Measurements from ENCODE around the gene ICAM3.
"Not testable (repeated sequence)": the region's sequence is repeated elsewhere in the genome, so short reads cannot be mapped to it uniquely, and the experiment has no call there.

ICAM3 gene, protein sequence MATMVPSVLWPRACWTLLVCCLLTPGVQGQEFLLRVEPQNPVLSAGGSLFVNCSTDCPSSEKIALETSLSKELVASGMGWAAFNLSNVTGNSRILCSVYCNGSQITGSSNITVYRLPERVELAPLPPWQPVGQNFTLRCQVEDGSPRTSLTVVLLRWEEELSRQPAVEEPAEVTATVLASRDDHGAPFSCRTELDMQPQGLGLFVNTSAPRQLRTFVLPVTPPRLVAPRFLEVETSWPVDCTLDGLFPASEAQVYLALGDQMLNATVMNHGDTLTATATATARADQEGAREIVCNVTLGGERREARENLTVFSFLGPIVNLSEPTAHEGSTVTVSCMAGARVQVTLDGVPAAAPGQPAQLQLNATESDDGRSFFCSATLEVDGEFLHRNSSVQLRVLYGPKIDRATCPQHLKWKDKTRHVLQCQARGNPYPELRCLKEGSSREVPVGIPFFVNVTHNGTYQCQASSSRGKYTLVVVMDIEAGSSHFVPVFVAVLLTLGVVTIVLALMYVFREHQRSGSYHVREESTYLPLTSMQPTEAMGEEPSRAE

DNA sequence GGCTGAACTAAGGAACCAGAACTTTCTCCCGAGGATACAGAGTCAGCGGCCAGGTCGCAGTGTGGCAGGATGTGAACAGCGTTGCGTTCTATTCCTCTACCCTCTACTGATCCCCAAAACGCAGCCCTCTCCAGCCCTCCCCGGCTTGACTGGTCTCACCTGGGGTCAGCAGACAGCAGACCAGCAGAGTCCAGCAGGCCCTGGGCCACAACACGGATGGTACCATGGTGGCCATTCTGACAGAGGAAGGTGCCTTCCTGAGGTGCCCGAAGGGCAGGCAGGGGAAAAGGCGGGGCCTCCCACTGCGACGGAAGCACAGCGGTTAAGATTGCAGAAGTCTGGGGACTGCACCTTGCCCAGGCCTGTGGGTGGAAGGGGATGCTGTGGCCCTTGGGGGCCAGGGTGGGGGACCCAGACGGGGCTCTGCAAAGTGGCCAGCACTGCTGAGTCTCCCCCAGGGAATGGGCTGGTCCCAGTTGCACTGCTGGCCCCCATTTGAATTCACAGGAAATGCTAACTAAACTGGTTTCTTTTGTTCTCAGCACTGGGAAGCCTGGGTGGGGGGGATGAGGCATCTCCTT is at the start of gene ICAM3:
Gene ICAM3 (minus strand): TSS at position 245 of the 581 bp plus-strand sequence. CDS start 10 bp downstream, at position 235.
- no peak within 1 kb of the TSS for H3K27ac ChIP-seq (ENCODE audit: low read length)
- H3K9ac ChIP-seq (ENCODE audit: low read length in 2 of 2) = no peak within 1 kb of the TSS
- H3K4me3 ChIP-seq (ENCODE audit: low read length in 2 of 2) = no peak within 1 kb of the TSS

DNA sequence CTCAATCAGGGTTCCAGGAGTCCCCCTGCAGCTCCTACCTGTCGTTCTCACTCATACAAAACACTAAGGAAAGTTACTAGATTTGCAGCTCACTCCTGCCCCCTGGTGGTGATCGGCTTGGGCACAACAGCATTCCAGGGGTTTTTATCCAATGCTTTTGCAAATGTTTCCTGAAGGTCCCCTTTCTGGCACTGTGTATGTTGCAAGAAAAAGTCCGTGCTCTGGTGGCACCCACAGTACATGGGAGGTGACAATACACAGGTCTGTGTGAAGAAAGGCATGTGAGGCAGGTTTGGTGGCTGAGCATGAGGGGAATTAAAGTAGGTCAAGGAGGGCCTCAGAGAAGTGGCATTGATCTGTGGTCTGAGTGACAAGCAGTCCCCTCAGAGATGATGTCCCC is 49.5 kb upstream of the ICAM3 start:
- Histone ChIP-seq H3K4me3 (ENCODE audit: low read length in 2 of 2) (no peak overlapping the region), H3K27me3 (ENCODE audit: control insufficient read depth in 1 of 2, insufficient read depth in 2 of 2, low read length in 2 of 2) (peaks cover 0 to 2% of the 10 kb centered on the region in 2 donors), H3K27ac (ENCODE audit: low read length) (no peak overlapping the region), H3K9ac (ENCODE audit: low read length in 2 of 2) (no peak overlapping the region), H3K36me3 (ENCODE audit: control insufficient read depth in 2 of 2, insufficient read depth in 2 of 2, low read length in 2 of 2) (peaks cover 7 to 19% of the 10 kb centered on the region in 2 donors), H3K9me3 (ENCODE audit: control insufficient read depth in 2 of 2, low read length in 2 of 2) (no peaks in the 10 kb centered on the region), H3K4me1 (ENCODE audit: control insufficient read depth, insufficient read depth, low read length) (no peaks in the 10 kb centered on the region)

More for the DNA sequence above, at the start of gene ICAM3:
- no peaks in the 10 kb centered on the region for H3K36me3 ChIP-seq (ENCODE audit: control insufficient read depth in 2 of 2, insufficient read depth in 2 of 2, low read length in 2 of 2)
- no peaks in the 10 kb centered on the region for H3K27me3 ChIP-seq (ENCODE audit: control insufficient read depth in 1 of 2, insufficient read depth in 2 of 2, low read length in 2 of 2)
- H3K4me1 ChIP-seq (ENCODE audit: control insufficient read depth, insufficient read depth, low read length) = peaks cover 8% of the 10 kb centered on the region
- no peaks in the 10 kb centered on the region for H3K9me3 ChIP-seq (ENCODE audit: control insufficient read depth in 2 of 2, low read length in 2 of 2)

DNA sequence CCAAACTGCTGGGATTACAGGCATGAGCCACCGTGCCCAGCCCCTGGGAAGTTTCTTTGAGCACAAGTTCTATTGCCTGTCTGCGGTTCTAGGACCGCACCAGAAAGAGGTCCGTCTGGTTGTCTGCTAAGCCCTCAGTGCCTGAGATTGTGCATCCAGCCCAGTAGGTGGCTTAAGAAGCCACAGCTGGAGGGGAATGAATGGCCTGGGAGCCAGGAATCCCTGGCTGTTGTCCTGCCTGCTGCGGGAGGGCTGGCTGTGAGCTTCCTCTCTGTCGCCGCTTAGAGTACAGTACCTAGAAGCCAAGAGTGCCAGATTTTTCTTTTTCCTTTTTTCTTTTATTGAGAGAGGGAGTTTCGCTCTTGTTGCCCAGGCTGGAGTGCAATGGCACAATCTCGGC is 45.2 kb upstream of the ICAM3 start:
- no peaks in the 10 kb centered on the region for H3K36me3 ChIP-seq (ENCODE audit: control insufficient read depth in 2 of 2, insufficient read depth in 2 of 2, low read length in 2 of 2)
- peaks cover 10% of the 10 kb centered on the region for H3K4me1 ChIP-seq (ENCODE audit: control insufficient read depth, insufficient read depth, low read length)
- H3K9ac ChIP-seq (ENCODE audit: low read length in 2 of 2) = no peak overlapping the region
- no peak overlapping the region for H3K27ac ChIP-seq (ENCODE audit: low read length)
- H3K9me3 ChIP-seq (ENCODE audit: control insufficient read depth in 2 of 2, low read length in 2 of 2) = no peaks in the 10 kb centered on the region
- H3K27me3 ChIP-seq (ENCODE audit: control insufficient read depth in 1 of 2, insufficient read depth in 2 of 2, low read length in 2 of 2) = peaks cover 0 to 2% of the 10 kb centered on the region in 2 donors
- H3K4me3 ChIP-seq (ENCODE audit: low read length in 2 of 2) = no peak overlapping the region

DNA sequence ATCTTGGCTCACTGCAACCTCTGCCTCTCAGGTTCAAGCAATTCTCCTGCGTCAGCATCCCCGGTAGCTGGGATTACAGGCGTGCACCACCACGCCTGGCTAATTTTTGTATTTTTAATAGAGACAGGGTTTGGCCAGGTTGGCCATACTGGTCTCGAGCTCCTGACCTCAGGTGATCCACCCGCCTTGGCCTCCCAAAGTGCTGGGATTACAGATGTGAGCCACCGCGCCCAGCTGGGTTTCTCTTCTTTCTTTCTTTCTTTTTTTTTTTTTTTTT is 43.7 kb upstream of the ICAM3 start:
- not testable (repeated sequence) for H3K27ac ChIP-seq (ENCODE audit: low read length); H3K9me3 ChIP-seq (ENCODE audit: control insufficient read depth in 2 of 2, low read length in 2 of 2); H3K4me3 ChIP-seq (ENCODE audit: low read length in 2 of 2); H3K36me3 ChIP-seq (ENCODE audit: control insufficient read depth in 2 of 2, insufficient read depth in 2 of 2, low read length in 2 of 2); H3K9ac ChIP-seq (ENCODE audit: low read length in 2 of 2); H3K27me3 ChIP-seq (ENCODE audit: control insufficient read depth in 1 of 2, insufficient read depth in 2 of 2, low read length in 2 of 2)
- peaks cover 12% of the 10 kb centered on the region for H3K4me1 ChIP-seq (ENCODE audit: control insufficient read depth, insufficient read depth, low read length)

DNA sequence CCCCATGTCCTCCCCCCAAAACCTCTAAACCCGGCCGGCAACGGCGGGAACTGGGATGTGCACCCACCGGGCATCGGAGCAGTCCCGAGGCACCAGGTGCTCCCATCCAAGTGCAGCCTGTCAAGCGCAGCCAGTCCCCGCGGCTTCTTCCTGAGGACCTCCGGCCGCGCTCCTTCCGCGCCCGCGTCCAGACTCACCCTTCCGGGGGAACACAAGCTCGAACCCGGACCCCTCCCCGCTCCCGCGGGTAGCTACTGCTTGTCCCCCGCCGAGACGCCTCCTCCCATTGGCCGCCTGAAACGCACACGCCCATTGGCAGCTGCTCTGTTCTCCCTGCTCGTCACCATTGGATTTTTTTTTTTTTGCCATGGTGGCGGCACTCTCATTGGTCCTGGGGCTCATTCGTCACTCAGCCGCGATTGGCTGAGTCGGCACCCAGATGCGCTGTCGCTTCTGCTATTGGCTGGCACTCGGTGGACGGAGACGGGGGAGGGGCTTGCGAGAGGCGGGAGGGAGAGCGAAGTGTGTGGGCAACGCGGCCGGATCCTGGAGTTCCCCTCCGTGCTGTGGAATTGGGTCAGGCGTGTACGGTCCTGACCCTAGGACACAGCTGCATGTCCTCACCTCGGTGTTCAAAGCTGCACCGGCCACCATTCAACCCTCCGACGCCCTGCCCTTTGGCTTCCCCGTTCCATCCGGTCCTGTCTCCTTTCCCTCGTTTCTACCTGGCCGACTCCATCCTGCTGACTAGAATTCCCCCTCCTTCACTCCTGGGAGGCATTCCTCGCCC is 41.1 kb upstream of the ICAM3 start, which contains the start of gene TYK2:
Gene TYK2 (minus strand): TSS at position 260 of the 790 bp plus-strand sequence. CDS start 2,166 bp downstream, outside the sequence.
- Histone ChIP-seq H3K4me3 (ENCODE audit: low read length in 2 of 2) (peak within 1 kb of the TSS; percentile 98), H3K36me3 (ENCODE audit: control insufficient read depth in 2 of 2, insufficient read depth in 2 of 2, low read length in 2 of 2) (peaks cover 0 to 4% of the 10 kb centered on the region in 2 donors), H3K9ac (ENCODE audit: low read length in 2 of 2) (peak within 1 kb of the TSS; percentile 86 to 90), H3K9me3 (ENCODE audit: control insufficient read depth in 2 of 2, low read length in 2 of 2) (no peaks in the 10 kb centered on the region), H3K27ac (ENCODE audit: low read length) (peak within 1 kb of the TSS; percentile 58), H3K27me3 (ENCODE audit: control insufficient read depth in 1 of 2, insufficient read depth in 2 of 2, low read length in 2 of 2) (no peaks in the 10 kb centered on the region), H3K4me1 (ENCODE audit: control insufficient read depth, insufficient read depth, low read length) (peaks cover 12% of the 10 kb centered on the region)

DNA sequence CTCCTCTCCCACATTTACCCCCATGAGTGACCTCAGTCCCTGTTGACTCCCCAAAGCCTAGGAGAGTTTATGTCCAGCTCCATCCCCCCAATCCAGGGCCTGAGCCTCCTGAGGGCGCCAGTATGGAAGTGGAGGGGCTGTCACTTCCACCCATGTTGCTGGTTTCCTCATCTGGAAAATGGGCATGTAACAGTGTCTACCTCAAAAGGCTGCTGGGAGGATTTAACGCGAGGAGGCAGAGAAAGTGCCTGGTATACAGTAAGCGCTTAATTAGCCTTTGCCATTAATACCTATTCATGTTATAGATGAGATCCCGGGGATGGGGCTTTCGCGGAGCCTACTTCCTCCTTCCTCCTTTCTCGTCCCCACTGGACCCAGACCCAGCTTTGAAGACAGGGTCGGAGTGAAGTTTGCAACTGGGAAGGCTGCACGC is 40.5 kb upstream of the ICAM3 start:
- peaks cover 12% of the 10 kb centered on the region for H3K4me1 ChIP-seq (ENCODE audit: control insufficient read depth, insufficient read depth, low read length)
- H3K9ac ChIP-seq (ENCODE audit: low read length in 2 of 2) = peak overlapping the region; percentile 86 to 90
- peaks cover 0 to 7% of the 10 kb centered on the region in 2 donors for H3K36me3 ChIP-seq (ENCODE audit: control insufficient read depth in 2 of 2, insufficient read depth in 2 of 2, low read length in 2 of 2)
- no peaks in the 10 kb centered on the region for H3K27me3 ChIP-seq (ENCODE audit: control insufficient read depth in 1 of 2, insufficient read depth in 2 of 2, low read length in 2 of 2)
- peak overlapping the region; percentile 37 for H3K27ac ChIP-seq (ENCODE audit: low read length)
- no peaks in the 10 kb centered on the region for H3K9me3 ChIP-seq (ENCODE audit: control insufficient read depth in 2 of 2, low read length in 2 of 2)
- peak overlapping the region; percentile 98 for H3K4me3 ChIP-seq (ENCODE audit: low read length in 2 of 2)

DNA sequence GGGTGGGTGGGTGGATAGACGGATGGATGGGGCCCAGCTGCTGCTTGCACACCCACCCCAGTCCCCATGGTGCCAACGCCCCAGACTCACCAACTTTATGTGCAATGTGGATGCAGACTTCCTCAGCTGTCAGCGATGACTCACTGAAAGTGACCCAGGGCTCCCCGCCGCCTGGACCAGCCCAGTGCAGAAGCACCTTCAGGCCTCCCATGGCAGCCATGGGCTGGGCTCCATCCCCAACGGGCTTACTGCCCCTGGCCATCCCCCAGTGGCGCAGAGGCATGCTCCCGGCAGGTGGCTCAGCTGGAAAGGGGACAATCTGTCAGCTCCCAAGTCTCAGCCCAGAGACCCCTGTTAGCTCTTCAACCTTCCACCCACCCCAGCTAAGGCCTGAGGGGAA is 38.7 kb upstream of the ICAM3 start:
- Histone ChIP-seq H3K27me3 (ENCODE audit: control insufficient read depth in 1 of 2, insufficient read depth in 2 of 2, low read length in 2 of 2) (no peaks in the 10 kb centered on the region), H3K27ac (ENCODE audit: low read length) (no peak overlapping the region), H3K4me3 (ENCODE audit: low read length in 2 of 2) (no peak overlapping the region), H3K36me3 (ENCODE audit: control insufficient read depth in 2 of 2, insufficient read depth in 2 of 2, low read length in 2 of 2) (peaks cover 0 to 10% of the 10 kb centered on the region in 2 donors), H3K9ac (ENCODE audit: low read length in 2 of 2) (no peak overlapping the region), H3K4me1 (ENCODE audit: control insufficient read depth, insufficient read depth, low read length) (peaks cover 12% of the 10 kb centered on the region), H3K9me3 (ENCODE audit: control insufficient read depth in 2 of 2, low read length in 2 of 2) (no peaks in the 10 kb centered on the region)

DNA sequence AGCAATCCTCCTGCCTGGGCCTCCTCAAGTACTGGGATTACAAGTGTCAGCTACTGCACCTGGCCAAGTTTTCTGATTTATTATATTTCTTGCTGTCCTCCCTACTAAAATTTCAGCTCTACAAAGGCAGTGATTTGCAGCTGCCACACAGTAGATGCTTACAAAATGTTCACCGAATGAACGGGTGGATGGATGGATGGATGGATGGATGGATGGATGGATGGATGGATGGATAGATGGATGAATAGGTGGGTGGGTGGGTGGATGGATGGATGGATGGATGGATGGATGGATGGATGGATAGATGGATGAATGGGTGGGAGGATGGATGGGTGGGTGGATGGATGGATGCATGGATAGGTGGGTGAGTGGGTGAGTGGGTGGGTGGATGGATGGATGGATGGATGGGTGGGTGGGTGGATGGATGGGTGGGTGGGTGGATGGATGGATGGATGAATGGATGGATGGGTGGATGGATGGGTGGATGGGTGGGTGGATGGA is 37.8 kb upstream of the ICAM3 start:
- Histone ChIP-seq H3K36me3 (ENCODE audit: control insufficient read depth in 2 of 2, insufficient read depth in 2 of 2, low read length in 2 of 2) (peaks cover 0 to 10% of the 10 kb centered on the region in 2 donors), H3K4me1 (ENCODE audit: control insufficient read depth, insufficient read depth, low read length) (peaks cover 12% of the 10 kb centered on the region)
- not testable (repeated sequence) for H3K27ac ChIP-seq (ENCODE audit: low read length); H3K9me3 ChIP-seq (ENCODE audit: control insufficient read depth in 2 of 2, low read length in 2 of 2); H3K9ac ChIP-seq (ENCODE audit: low read length in 2 of 2); H3K27me3 ChIP-seq (ENCODE audit: control insufficient read depth in 1 of 2, insufficient read depth in 2 of 2, low read length in 2 of 2); H3K4me3 ChIP-seq (ENCODE audit: low read length in 2 of 2)

DNA sequence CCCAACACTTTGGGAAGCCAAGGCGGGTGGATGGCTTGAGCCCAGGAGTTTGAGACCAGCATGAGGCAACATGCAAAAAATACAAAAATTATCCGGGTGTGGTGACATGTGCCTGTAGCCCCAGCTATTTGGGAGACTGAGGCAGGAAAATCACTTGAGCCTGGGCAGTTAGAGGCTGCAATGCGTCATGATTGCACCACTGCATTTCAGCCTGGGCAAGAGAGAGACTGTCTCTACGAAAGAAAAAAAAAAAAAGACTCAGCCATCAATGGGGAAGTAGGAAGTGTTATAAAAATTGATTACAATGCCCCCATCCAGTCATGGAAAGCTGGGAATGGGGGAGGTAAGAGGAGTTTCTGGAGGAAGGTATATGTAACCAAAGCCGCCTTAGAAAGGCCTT is 35.5 kb upstream of the ICAM3 start:
- Histone ChIP-seq H3K9me3 (ENCODE audit: control insufficient read depth in 2 of 2, low read length in 2 of 2) (no peaks in the 10 kb centered on the region), H3K27ac (ENCODE audit: low read length) (no peak overlapping the region), H3K9ac (ENCODE audit: low read length in 2 of 2) (no peak overlapping the region), H3K27me3 (ENCODE audit: control insufficient read depth in 1 of 2, insufficient read depth in 2 of 2, low read length in 2 of 2) (no peaks in the 10 kb centered on the region), H3K4me3 (ENCODE audit: low read length in 2 of 2) (no peak overlapping the region), H3K36me3 (ENCODE audit: control insufficient read depth in 2 of 2, insufficient read depth in 2 of 2, low read length in 2 of 2) (peaks cover 0 to 10% of the 10 kb centered on the region in 2 donors), H3K4me1 (ENCODE audit: control insufficient read depth, insufficient read depth, low read length) (peaks cover 5% of the 10 kb centered on the region)

DNA sequence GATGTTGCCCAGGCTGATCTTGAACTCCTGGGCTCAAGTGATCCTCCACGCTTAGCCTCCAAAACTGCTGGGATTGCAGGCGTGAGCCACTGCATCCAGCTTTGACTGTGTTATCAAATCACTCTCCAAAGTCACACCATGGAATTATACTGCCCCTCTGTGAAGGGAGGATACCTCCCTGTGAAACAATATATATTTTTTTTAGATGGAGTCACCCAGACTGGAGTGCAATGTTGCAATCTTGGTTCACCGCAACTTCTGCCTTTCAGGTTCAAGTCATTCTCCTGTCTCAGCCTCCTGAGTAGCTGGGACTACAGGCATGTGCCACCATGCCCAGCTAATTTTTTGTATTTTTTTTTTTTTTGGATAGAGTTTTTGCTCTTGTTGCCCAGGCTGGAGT is 33.3 kb upstream of the ICAM3 start:
- H3K27ac ChIP-seq (ENCODE audit: low read length) = no peak overlapping the region
- no peak overlapping the region for H3K9ac ChIP-seq (ENCODE audit: low read length in 2 of 2)
- no peaks in the 10 kb centered on the region for H3K27me3 ChIP-seq (ENCODE audit: control insufficient read depth in 1 of 2, insufficient read depth in 2 of 2, low read length in 2 of 2)
- peaks cover 7 to 23% of the 10 kb centered on the region in 2 donors for H3K36me3 ChIP-seq (ENCODE audit: control insufficient read depth in 2 of 2, insufficient read depth in 2 of 2, low read length in 2 of 2)
- no peaks in the 10 kb centered on the region for H3K9me3 ChIP-seq (ENCODE audit: control insufficient read depth in 2 of 2, low read length in 2 of 2)
- H3K4me1 ChIP-seq (ENCODE audit: control insufficient read depth, insufficient read depth, low read length) = no peaks in the 10 kb centered on the region
- H3K4me3 ChIP-seq (ENCODE audit: low read length in 2 of 2) = no peak overlapping the region

All from stomach smooth muscle (tissue), 2 donors.